Measurements from ENCODE around the gene HTR4. TPM values are rescaled to one million over a fixed set of nuclear protein-coding genes. Genes with fewer than 3 reads are reported as not detected.

The HTR4 gene
- total and polyA plus RNA-seq, 2 of the 4 experiments (the other 2 are of a cell fraction), result not detected

DNA sequence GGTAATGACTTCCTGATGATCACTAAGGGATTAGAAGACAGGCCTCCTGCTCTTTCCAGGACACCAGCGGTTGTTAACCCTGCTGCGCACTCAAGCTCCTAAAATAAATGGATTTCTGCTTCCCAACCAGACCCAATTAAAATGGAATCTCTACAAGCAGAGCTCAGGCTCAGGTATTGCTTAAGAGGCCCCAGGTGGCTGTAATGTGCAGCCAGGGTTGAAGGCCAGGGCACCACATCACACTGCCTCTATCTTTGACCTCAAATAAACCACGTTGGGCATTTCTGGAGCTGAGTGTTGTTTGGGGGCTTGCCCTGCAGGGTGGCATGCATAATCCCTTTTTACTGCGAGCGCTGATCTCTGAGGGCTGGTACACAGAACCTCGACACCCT is 162.5 kb downstream of the HTR4 start:
- H3K9ac ChIP-seq (ENCODE audit: low read depth, low read length), result no peak overlapping the region
- DNase-seq (no peak), ATAC-seq (ENCODE audit: low read depth) (no peak)
- H3K27ac ChIP-seq (ENCODE audit: insufficient read depth, low read length), result no peak overlapping the region
- CTCF ChIA-PET, result no interaction called here
- H3K14ac ChIP-seq (replicated peaks; ENCODE audit: low read depth, low read length), result no peak overlapping the region
- no peak overlapping the region for H2BK15ac ChIP-seq (ENCODE audit: low read depth, low read length)
- H3K27me3 ChIP-seq (ENCODE audit: control insufficient read depth, insufficient read depth, low read length), result peaks cover 7% of the 10 kb centered on the region; the same call in 1 of the 2 replicates
- no peak overlapping the region for H2AK5ac ChIP-seq (ENCODE audit: low read depth, low read length)
- H4K5ac ChIP-seq (ENCODE audit: low read depth, low read length), result no peak overlapping the region
- no peaks in the 10 kb centered on the region for H4K20me1 ChIP-seq (ENCODE audit: insufficient read depth, low read length)
- H2BK20ac ChIP-seq (ENCODE audit: low read depth, low read length), result no peak overlapping the region
- H2BK5ac ChIP-seq (ENCODE audit: low read depth, low read length, poor library complexity, severe bottlenecking), result no peak overlapping the region
- no peak overlapping the region for H3K23ac ChIP-seq (ENCODE audit: low read depth, low read length)
- H3K18ac ChIP-seq (ENCODE audit: low read depth, low read length), result no peak overlapping the region
- H2BK120ac ChIP-seq (ENCODE audit: low read depth, low read length), result no peak overlapping the region
- WGBS, 2 experiments (ENCODE audit: extremely low coverage in 2 of 2, insufficient read length in 1 of 2), result 80% methylated on average over 1 of the region's 6 CpGs; no CpG with 5 or more reads in 1 of the 2 experiments
- no peaks in the 10 kb centered on the region for H3K36me3 ChIP-seq (ENCODE audit: control insufficient read depth, insufficient read depth, low read length)
- in situ Hi-C loops (cut with MboI; ENCODE audit: low sequenced_read_pairs) (no loop called here), dilution Hi-C loops (cut with HindIII; ENCODE audit: low sequenced_read_pairs, unreplicated experiment) (no loop called here), intact Hi-C loops (cut with micrococcal nuclease) (no loop called here)
- no peaks in the 10 kb centered on the region for H3K9me1 ChIP-seq (ENCODE audit: insufficient read depth, low read length)
- no peak overlapping the region for H2AK9ac ChIP-seq (replicated peaks; ENCODE audit: low read depth, low read length, poor library complexity)
- no peaks in the 10 kb centered on the region for H3K4me1 ChIP-seq (ENCODE audit: control insufficient read depth, insufficient read depth, low read length)
- H4K8ac ChIP-seq (ENCODE audit: low read depth in 2 of 2, low read length in 2 of 2), result no peak overlapping the region
- BruUV-seq (replicated peaks), result no TSS peak
- no peaks in the 10 kb centered on the region for H3K79me1 ChIP-seq (ENCODE audit: low read depth in 1 of 2, low read length in 2 of 2)
- no peak overlapping the region for H3K4me2 ChIP-seq (ENCODE audit: low read depth, low read length)
- H3K9me3 ChIP-seq (ENCODE audit: control insufficient read depth, insufficient read depth, low read length), result no peaks in the 10 kb centered on the region
- TF ChIP-seq, protein P1, sequence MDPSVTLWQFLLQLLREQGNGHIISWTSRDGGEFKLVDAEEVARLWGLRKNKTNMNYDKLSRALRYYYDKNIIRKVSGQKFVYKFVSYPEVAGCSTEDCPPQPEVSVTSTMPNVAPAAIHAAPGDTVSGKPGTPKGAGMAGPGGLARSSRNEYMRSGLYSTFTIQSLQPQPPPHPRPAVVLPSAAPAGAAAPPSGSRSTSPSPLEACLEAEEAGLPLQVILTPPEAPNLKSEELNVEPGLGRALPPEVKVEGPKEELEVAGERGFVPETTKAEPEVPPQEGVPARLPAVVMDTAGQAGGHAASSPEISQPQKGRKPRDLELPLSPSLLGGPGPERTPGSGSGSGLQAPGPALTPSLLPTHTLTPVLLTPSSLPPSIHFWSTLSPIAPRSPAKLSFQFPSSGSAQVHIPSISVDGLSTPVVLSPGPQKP (IDR thresholded peaks at IDR 0.05; ENCODE audit: borderline replicate concordance, low read depth, low read length), result no peak
- TF ChIP-seq MXI1 (IDR thresholded peaks at IDR 0.05; ENCODE audit: borderline replicate concordance, low read depth, low read length), result no peak
- no peak for TF ChIP-seq RFX5 (IDR thresholded peaks at IDR 0.05; ENCODE audit: low read depth, low read length)
- TF ChIP-seq MAFK (IDR thresholded peaks at IDR 0.05; ENCODE audit: low read depth, low read length), result no peak
- TF ChIP-seq RCOR1 (IDR thresholded peaks at IDR 0.05; ENCODE audit: insufficient replicate concordance, low read length), result no peak
- no peak for TF ChIP-seq CEBPB (IDR thresholded peaks at IDR 0.05; ENCODE audit: low read depth, low read length)
- TF ChIP-seq, protein P2, sequence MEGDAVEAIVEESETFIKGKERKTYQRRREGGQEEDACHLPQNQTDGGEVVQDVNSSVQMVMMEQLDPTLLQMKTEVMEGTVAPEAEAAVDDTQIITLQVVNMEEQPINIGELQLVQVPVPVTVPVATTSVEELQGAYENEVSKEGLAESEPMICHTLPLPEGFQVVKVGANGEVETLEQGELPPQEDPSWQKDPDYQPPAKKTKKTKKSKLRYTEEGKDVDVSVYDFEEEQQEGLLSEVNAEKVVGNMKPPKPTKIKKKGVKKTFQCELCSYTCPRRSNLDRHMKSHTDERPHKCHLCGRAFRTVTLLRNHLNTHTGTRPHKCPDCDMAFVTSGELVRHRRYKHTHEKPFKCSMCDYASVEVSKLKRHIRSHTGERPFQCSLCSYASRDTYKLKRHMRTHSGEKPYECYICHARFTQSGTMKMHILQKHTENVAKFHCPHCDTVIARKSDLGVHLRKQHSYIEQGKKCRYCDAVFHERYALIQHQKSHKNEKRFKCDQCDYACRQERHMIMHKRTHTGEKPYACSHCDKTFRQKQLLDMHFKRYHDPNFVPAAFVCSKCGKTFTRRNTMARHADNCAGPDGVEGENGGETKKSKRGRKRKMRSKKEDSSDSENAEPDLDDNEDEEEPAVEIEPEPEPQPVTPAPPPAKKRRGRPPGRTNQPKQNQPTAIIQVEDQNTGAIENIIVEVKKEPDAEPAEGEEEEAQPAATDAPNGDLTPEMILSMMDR (conservative IDR thresholded peaks at IDR 0.05; ENCODE audit: low read depth, low read length), result no peak
- TF ChIP-seq FOS (IDR thresholded peaks at IDR 0.05; ENCODE audit: low read depth, low read length), result no peak
- TF ChIP-seq, protein P3, sequence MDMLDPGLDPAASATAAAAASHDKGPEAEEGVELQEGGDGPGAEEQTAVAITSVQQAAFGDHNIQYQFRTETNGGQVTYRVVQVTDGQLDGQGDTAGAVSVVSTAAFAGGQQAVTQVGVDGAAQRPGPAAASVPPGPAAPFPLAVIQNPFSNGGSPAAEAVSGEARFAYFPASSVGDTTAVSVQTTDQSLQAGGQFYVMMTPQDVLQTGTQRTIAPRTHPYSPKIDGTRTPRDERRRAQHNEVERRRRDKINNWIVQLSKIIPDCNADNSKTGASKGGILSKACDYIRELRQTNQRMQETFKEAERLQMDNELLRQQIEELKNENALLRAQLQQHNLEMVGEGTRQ (IDR thresholded peaks at IDR 0.05; ENCODE audit: low read depth, low read length), result no peak
- no peak for TF ChIP-seq NFE2L2 (IDR thresholded peaks at IDR 0.05; ENCODE audit: low read depth, low read length)
- no peak for TF ChIP-seq MAZ (IDR thresholded peaks at IDR 0.05; ENCODE audit: borderline replicate concordance, low read depth, low read length)
- no peak for TF ChIP-seq SMC3 (IDR thresholded peaks at IDR 0.05; ENCODE audit: low read depth, low read length)
- TF ChIP-seq CHD1 (IDR thresholded peaks at IDR 0.05; ENCODE audit: low read depth, low read length), result no peak
- TF ChIP-seq RAD21 (IDR thresholded peaks at IDR 0.05; ENCODE audit: low read length), result no peak
- TF ChIP-seq BHLHE40 (IDR thresholded peaks at IDR 0.05; ENCODE audit: low read depth, low read length), result no peak
- H4K91ac ChIP-seq (ENCODE audit: insufficient read depth, low read depth, low read length), result no peak overlapping the region
- no peak overlapping the region for H3K4me3 ChIP-seq (ENCODE audit: insufficient read depth, low read depth, low read length)
- no peak overlapping the region for H3K56ac ChIP-seq (ENCODE audit: extremely low read depth, insufficient read depth, low read length)
- POLR2A ChIA-PET (ENCODE audit: unreplicated experiment), result no interaction called here
- H2AFZ ChIP-seq (replicated peaks; ENCODE audit: low read length, poor library complexity), result no peak overlapping the region
- H3K4ac ChIP-seq (ENCODE audit: low read depth, low read length), result no peak overlapping the region

Data from IMR-90 (cell line).